K562 (cell line): ENCODE data around the gene ASCL2. TPM values are rescaled to one million over a fixed set of nuclear protein-coding genes. Genes with fewer than 3 reads are reported as not detected.

Experiments used
- ATAC-seq: fragments of 200-7000 bp; cut with Tn5 transposase; 3 replicates; pipeline ENCODE4 v1.9.1; 2020; ENCODE audit warnings: moderate library complexity
- BruUV-seq: library from RNA; stranded (reverse); fragments of 400-500 nt; replicated peaks from 2 replicates; lab custom pipeline; 2021; lab: Mats Ljungman, UMichigan
- CTCF ChIA-PET: fragments of 300-600 bp; formaldehyde crosslinking; extraction: SDS; loops from one replicate; lab custom pipeline; 2021; ENCODE audit warnings: low intra/inter-chr PET ratio; lab: Yijun Ruan, JAX
- POLR2A ChIA-PET: fragments of 300-600, 350-650 bp; sonication (Branson Sonifier 250); formaldehyde crosslinking; extraction: SDS; loops from one replicate; lab custom pipeline; 2021; ENCODE audit warnings: antibody characterized with exemption, inconsistent platforms; lab: Yijun Ruan, JAX
- DNase-seq, 4 experiments: peaks; one replicate each; pipeline versions ENCODE4 v3.0.0 to v3.0.0-alpha.2; 2011 to 2018; ENCODE audit warnings: low spot score in 3 of 4, mixed read lengths in 3 of 4; ENCODE audit errors: extremely low read depth in 1 of 4
- FAIRE-seq: peaks from 2 replicates; lab custom pipeline; 2011; peaks lifted over from hg19 to GRCh38; lab: Jason Lieb, UNC
- H2AFZ ChIP-seq: 2 replicates; pipeline ENCODE4 v1.6.0; 2011; ENCODE audit warnings: low read depth, low read length, control low read depth, inconsistent platforms
- H3K27ac ChIP-seq: fragments of 200-600 bp; 3 replicates; pipeline ENCODE4 v1.8.0; 2011; ENCODE audit warnings: low read depth, mild to moderate bottlenecking, control low read depth, inconsistent platforms, low read length, moderate library complexity, mixed read lengths; ENCODE audit errors: extremely low read depth
- H3K27me3 ChIP-seq, 2 experiments: fragments of 300-600 bp in 1 of 2; 2 replicates in 1 of 2; 3 replicates in 1 of 2; pipeline versions ENCODE4 v1.6.0 to v1.8.0; 2011; ENCODE audit warnings: inconsistent platforms in 2 of 2, low read length in 2 of 2, mild to moderate bottlenecking in 1 of 2, mixed read lengths in 1 of 2, moderate library complexity in 1 of 2; ENCODE audit not compliant: control insufficient read depth in 2 of 2, insufficient read depth in 2 of 2
- H3K36me3 ChIP-seq: fragments of 300-600 bp; 3 replicates; pipeline ENCODE4 v1.8.0; 2011; ENCODE audit warnings: mild to moderate bottlenecking, low read length, inconsistent platforms; ENCODE audit not compliant: control insufficient read depth, insufficient read depth
- H3K4me1 ChIP-seq, 2 experiments: fragments of 200-600 bp in 1 of 2; replicated peaks in 1 of 2; 2 replicates in 1 of 2; 3 replicates in 1 of 2; pipeline versions ENCODE4 v1.5.1 to v1.8.0; 2011; ENCODE audit warnings: inconsistent platforms in 2 of 2, low read length in 2 of 2, mild to moderate bottlenecking in 1 of 2, mixed read lengths in 1 of 2, moderate library complexity in 1 of 2; ENCODE audit not compliant: control insufficient read depth in 2 of 2, insufficient read depth in 2 of 2
- H3K4me2 ChIP-seq: 2 replicates; pipeline ENCODE4 v1.6.1; 2011; ENCODE audit warnings: low read length, control low read depth, inconsistent platforms, mixed read lengths; ENCODE audit not compliant: insufficient read depth
- H3K4me3 ChIP-seq: fragments of 200-600 bp; sonication (generic), shearing (Covaris generic); 2 replicates; pipeline ENCODE4 v1.5.1; 2016; ENCODE audit warnings: control low read depth, inconsistent platforms
- H3K79me2 ChIP-seq: fragments of 200-600 bp; 3 replicates; pipeline ENCODE4 v1.8.0; 2011; ENCODE audit warnings: low read length, inconsistent platforms; ENCODE audit not compliant: control insufficient read depth, insufficient read depth
- H3K9ac ChIP-seq, 2 experiments: 2 replicates each; pipeline versions ENCODE4 v1.6.0 to v1.6.1; 2011; ENCODE audit warnings: low read depth in 2 of 2, low read length in 2 of 2, control low read depth in 1 of 2, inconsistent platforms in 1 of 2, mild to moderate bottlenecking in 1 of 2, mixed read lengths in 1 of 2; ENCODE audit not compliant: insufficient read depth in 1 of 2
- H3K9me1 ChIP-seq: one replicate; pipeline ENCODE4 v1.6.0; 2011; ENCODE audit warnings: inconsistent platforms, mild to moderate bottlenecking, low read length, moderate library complexity; ENCODE audit not compliant: control insufficient read depth, insufficient read depth
- H3K9me3 ChIP-seq: replicated peaks from 2 replicates; pipeline ENCODE4 v1.5.1; 2011; ENCODE audit warnings: low read depth, low read length, inconsistent platforms; ENCODE audit not compliant: control insufficient read depth, insufficient read depth
- H4K20me1 ChIP-seq: replicated peaks from 2 replicates; pipeline ENCODE4 v1.6.1; 2011; ENCODE audit warnings: low read length, inconsistent platforms, mixed read lengths; ENCODE audit not compliant: control insufficient read depth, insufficient read depth
- ETV5 ChIP-seq: sonication (generic); formaldehyde crosslinking; IDR thresholded peaks from 2 replicates; pipeline ENCODE4 v1.4.0; 2020; ENCODE audit warnings: low read depth, mild to moderate bottlenecking, missing genetic modification reagents
- GABPB1 ChIP-seq: sonication (generic); formaldehyde crosslinking; IDR thresholded peaks from 2 replicates; pipeline ENCODE4 v1.8.0; 2022; ENCODE audit warnings: mild to moderate bottlenecking, missing genetic modification reagents
- PHF8 ChIP-seq: fragments of 200-600 bp; sonication (generic); IDR thresholded peaks from 2 replicates; pipeline ENCODE4 v1.6.1; 2012; ENCODE audit warnings: mixed run types, mild to moderate bottlenecking, inconsistent platforms, low read length, moderate library complexity, borderline replicate concordance
- SAP30 ChIP-seq: fragments of 200-600 bp; sonication (generic); IDR thresholded peaks from 2 replicates; pipeline ENCODE4 v1.6.1; 2012; ENCODE audit warnings: borderline replicate concordance, low read depth, mild to moderate bottlenecking, moderate library complexity, low read length, control low read depth, inconsistent platforms; ENCODE audit not compliant: insufficient read depth, poor library complexity, severe bottlenecking
- WGBS: fragments of 100-300 bp; shearing (Covaris generic); methylation state at CpG from one replicate; pipeline ENCODE4 v1.1.6; 2016; ENCODE audit warnings: low coverage, mixed read lengths; ENCODE audit not compliant: insufficient coverage; ENCODE audit errors: missing lambda C conversion rate; 5-methylcytosine and 5-hydroxymethylcytosine counted together
- in situ Hi-C: fragments of 300-500 bp; cut with MboI; formaldehyde crosslinking; loops from 4 replicates; pipeline ENCODE4 v1.15.0; 2018; ENCODE audit warnings: inconsistent platforms, mixed read lengths
- intact Hi-C: fragments of 100-400 bp; cut with micrococcal nuclease; formaldehyde crosslinking; loops from 2 replicates; pipeline ENCODE4 v1.14.2; 2022
- polyA plus RNA-seq, 8 experiments: library from polyadenylated mRNA; depleted of rRNA in 4 of 8; stranded (reverse) in 5 of 8; unstranded in 3 of 8; fragments of >200 nt; fragmentation: Nextera tagmentation in 2 of 8; fragmentation: Illumina TruSeq in 1 of 8; extraction: Ambion mirVana in 2 of 8; extraction: Trizol in 1 of 8; gene quantifications; 2 replicates each; pipeline versions ENCODE4 v1.2.1 to v1.2.3, GENCODE V29; 2011 to 2014; ENCODE audit warnings: inconsistent platforms in 1 of 8, missing spikeins in 1 of 8
- total RNA-seq, 7 experiments: library from RNA; depleted of rRNA in 6 of 7; stranded (reverse); fragments of >200 nt in 6 of 7; fragmentation: Illumina TruSeq in 2 of 7; extraction: Trizol in 2 of 7; gene quantifications; 2 replicates each; pipeline versions ENCODE4 v1.2.1 to v1.2.3, GENCODE V29; 2011 to 2021; ENCODE audit warnings: low replicate concordance in 1 of 7
- TF ChIP-seq, protein P1 (sequence below): sonication (generic); formaldehyde crosslinking; IDR thresholded peaks from 2 replicates; pipeline ENCODE4 v1.8.0; 2023; ENCODE audit warnings: missing genetic modification reagents, mild to moderate bottlenecking, borderline replicate concordance
- TF ChIP-seq, protein P2 (sequence below): fragments of 450-650 bp; IDR thresholded peaks from 2 replicates; pipeline ENCODE4 v1.6.1; 2017; ENCODE audit warnings: antibody characterized with exemption, mild to moderate bottlenecking
- TF ChIP-seq, protein P3 (sequence below): fragments of 250-450 bp; sonication (Bioruptor Pico); IDR thresholded peaks from 2 replicates; pipeline ENCODE4 v1.8.0; 2021; ENCODE audit warnings: borderline replicate concordance, mild to moderate bottlenecking, moderate library complexity; ENCODE audit not compliant: poor library complexity, severe bottlenecking

The ASCL2 gene
- total and polyA plus RNA-seq, 9 of the 15 experiments (the other 6 are each of a cell fraction or from before 2014, with no cell fraction given) = 0.11 to 1.4 (median 0.36) TPM; not detected in 2

DNA sequence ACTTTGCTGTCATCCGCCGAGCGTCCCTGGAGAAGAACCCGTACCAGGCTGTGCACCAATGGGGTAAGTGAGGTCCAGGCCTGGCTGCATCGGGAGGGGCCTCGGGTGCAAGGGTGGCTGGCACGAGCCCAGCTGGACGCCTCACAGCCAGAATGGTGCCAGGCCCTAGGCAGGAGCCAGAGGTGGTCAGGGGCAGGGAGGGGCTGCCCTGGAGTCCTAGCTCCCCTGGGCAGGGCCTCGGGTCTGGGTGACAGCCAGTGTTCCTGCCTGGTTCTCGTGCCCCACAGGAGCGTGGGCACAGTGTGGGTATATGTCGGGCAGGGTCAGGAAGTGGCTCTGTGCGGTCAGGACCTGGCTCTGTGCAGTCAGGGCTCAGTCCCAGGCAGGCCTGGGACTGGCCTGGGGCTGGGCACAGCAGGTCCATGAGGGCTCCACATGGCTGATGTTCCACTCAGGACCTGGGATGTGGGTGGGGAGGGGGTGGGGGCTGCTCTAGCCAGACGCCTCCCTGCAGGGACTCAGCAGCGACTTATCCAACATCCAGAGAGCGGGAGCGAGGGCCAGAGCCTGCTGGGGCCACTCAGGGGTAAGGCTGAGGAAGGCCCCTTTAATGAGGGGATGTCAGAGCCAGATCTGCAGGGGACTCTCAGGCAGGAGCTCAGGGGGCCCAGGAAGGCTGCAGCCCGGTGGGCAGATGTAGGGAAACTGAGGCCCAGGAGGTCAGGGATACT lies 32.7 kb upstream of the ASCL2 start:
- Histone ChIP-seq H3K27me3 (no peaks in the 10 kb centered on the region; a peak in 1 of 5 replicates), H3K4me1 (peaks cover 60 to 97% of the 10 kb centered on the region in 2 experiments), H3K4me2 (peak overlapping the region; percentile 67), H3K36me3 (no peaks in the 10 kb centered on the region), H3K27ac (peak overlapping the region; percentile 56; the same call in 2 of the 3 replicates), H3K9me3 (no peaks in the 10 kb centered on the region), H3K9ac (peak overlapping the region; percentile 50 to 89), H3K9me1 (no peaks in the 10 kb centered on the region), H4K20me1 (no peaks in the 10 kb centered on the region), H3K79me2 (peaks cover 21% of the 10 kb centered on the region; the same call in 2 of the 3 replicates), H2AFZ (0 out of 2 replicates have a peak overlapping the region, but pooled peaks have one; percentile 73), H3K4me3 (peak overlapping the region; percentile 3; the same call in 1 of the 2 replicates)
- DNase-seq = peak in 1 of 4 experiments; percentile 38
- peak; percentile 18 for ATAC-seq
- intact Hi-C loops (loop anchor here (10.0 kb wide), 2 partner anchors 232 to 592 kb away; no protein-coding TSS in a partner anchor), in situ Hi-C loops (no loop called here)
- POLR2A ChIA-PET = interaction anchor here (0.9 to 3.4 kb wide), 5 partner anchors 9 to 118 kb away, joined by 3 to 24 read pairs (median 4); no protein-coding TSS in a partner anchor
- BruUV-seq = no TSS peak
- WGBS = 55% methylated on average over 15 of the region's 18 CpGs
- FAIRE-seq = no peak
- CTCF ChIA-PET = interaction anchor here (5.1 kb wide), 1 partner anchor 117 kb away, joined by 85 read pairs; no protein-coding TSS in a partner anchor
- no peak for TF ChIP-seq ETV5 (CRISPR knock-in tag)
- peak; percentile 22; the same call in 1 of the 2 replicates for TF ChIP-seq PHF8
- peak; percentile 11; the same call in 1 of the 2 replicates for TF ChIP-seq GABPB1 (CRISPR knock-in tag)
- peak; percentile 24 for TF ChIP-seq SAP30
- TF ChIP-seq, protein P1, sequence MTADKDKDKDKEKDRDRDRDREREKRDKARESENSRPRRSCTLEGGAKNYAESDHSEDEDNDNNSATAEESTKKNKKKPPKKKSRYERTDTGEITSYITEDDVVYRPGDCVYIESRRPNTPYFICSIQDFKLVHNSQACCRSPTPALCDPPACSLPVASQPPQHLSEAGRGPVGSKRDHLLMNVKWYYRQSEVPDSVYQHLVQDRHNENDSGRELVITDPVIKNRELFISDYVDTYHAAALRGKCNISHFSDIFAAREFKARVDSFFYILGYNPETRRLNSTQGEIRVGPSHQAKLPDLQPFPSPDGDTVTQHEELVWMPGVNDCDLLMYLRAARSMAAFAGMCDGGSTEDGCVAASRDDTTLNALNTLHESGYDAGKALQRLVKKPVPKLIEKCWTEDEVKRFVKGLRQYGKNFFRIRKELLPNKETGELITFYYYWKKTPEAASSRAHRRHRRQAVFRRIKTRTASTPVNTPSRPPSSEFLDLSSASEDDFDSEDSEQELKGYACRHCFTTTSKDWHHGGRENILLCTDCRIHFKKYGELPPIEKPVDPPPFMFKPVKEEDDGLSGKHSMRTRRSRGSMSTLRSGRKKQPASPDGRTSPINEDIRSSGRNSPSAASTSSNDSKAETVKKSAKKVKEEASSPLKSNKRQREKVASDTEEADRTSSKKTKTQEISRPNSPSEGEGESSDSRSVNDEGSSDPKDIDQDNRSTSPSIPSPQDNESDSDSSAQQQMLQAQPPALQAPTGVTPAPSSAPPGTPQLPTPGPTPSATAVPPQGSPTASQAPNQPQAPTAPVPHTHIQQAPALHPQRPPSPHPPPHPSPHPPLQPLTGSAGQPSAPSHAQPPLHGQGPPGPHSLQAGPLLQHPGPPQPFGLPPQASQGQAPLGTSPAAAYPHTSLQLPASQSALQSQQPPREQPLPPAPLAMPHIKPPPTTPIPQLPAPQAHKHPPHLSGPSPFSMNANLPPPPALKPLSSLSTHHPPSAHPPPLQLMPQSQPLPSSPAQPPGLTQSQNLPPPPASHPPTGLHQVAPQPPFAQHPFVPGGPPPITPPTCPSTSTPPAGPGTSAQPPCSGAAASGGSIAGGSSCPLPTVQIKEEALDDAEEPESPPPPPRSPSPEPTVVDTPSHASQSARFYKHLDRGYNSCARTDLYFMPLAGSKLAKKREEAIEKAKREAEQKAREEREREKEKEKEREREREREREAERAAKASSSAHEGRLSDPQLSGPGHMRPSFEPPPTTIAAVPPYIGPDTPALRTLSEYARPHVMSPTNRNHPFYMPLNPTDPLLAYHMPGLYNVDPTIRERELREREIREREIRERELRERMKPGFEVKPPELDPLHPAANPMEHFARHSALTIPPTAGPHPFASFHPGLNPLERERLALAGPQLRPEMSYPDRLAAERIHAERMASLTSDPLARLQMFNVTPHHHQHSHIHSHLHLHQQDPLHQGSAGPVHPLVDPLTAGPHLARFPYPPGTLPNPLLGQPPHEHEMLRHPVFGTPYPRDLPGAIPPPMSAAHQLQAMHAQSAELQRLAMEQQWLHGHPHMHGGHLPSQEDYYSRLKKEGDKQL (CRISPR knock-in tag) = peak; percentile 8; the same call in 1 of the 2 replicates
- TF ChIP-seq, protein P2, sequence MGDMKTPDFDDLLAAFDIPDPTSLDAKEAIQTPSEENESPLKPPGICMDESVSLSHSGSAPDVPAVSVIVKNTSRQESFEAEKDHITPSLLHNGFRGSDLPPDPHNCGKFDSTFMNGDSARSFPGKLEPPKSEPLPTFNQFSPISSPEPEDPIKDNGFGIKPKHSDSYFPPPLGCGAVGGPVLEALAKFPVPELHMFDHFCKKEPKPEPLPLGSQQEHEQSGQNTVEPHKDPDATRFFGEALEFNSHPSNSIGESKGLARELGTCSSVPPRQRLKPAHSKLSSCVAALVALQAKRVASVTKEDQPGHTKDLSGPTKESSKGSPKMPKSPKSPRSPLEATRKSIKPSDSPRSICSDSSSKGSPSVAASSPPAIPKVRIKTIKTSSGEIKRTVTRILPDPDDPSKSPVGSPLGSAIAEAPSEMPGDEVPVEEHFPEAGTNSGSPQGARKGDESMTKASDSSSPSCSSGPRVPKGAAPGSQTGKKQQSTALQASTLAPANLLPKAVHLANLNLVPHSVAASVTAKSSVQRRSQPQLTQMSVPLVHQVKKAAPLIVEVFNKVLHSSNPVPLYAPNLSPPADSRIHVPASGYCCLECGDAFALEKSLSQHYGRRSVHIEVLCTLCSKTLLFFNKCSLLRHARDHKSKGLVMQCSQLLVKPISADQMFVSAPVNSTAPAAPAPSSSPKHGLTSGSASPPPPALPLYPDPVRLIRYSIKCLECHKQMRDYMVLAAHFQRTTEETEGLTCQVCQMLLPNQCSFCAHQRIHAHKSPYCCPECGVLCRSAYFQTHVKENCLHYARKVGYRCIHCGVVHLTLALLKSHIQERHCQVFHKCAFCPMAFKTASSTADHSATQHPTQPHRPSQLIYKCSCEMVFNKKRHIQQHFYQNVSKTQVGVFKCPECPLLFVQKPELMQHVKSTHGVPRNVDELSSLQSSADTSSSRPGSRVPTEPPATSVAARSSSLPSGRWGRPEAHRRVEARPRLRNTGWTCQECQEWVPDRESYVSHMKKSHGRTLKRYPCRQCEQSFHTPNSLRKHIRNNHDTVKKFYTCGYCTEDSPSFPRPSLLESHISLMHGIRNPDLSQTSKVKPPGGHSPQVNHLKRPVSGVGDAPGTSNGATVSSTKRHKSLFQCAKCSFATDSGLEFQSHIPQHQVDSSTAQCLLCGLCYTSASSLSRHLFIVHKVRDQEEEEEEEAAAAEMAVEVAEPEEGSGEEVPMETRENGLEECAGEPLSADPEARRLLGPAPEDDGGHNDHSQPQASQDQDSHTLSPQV = 0 out of 2 replicates have a peak, but pooled peaks have one; percentile 9
- TF ChIP-seq, protein P3, sequence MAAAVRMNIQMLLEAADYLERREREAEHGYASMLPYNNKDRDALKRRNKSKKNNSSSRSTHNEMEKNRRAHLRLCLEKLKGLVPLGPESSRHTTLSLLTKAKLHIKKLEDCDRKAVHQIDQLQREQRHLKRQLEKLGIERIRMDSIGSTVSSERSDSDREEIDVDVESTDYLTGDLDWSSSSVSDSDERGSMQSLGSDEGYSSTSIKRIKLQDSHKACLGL (CRISPR knock-in tag) = no peak
